Measurements from ENCODE around the gene BORCS6.

DNA sequence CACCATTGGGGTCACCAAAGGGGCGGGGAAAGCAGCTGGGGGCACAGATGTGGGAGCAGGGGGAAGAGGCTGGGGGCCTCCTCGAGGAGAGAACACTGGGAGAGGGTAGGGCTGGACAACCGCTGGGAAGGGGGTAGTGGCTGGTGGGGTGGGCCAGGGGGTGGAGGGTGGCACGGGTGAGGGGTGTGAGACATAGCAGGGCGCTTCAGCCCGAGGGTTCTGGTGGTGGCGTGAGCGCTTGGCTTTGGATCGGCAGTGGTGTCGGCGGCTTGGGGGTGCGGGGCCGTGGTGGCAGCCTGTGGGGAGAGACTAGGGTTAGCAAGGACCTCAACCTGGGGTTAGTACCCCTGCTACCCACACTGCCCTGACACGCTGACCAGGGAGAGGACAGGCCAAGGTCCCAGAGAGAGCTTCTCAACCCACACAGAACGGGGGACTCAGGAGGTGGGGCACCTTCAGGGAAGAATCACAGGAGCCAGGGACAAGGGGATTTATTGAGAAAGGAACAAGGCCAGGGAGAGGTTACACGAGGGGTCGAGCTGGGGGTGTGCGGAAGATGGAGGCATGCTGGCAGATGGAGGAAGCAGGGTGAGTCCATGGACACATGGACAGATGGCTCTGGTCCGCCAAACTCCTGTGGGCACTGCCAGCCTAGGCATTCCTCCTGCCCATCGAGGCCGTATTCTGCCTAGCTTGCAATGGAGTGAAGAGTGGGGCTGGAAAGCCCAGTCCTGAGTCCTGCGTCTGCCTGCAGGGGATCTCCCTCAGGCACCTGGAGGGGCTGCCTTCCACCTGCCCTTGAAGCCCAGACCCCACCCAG is 46.2 kb downstream of the BORCS6 start:
- TF ChIP-seq, protein P1, sequence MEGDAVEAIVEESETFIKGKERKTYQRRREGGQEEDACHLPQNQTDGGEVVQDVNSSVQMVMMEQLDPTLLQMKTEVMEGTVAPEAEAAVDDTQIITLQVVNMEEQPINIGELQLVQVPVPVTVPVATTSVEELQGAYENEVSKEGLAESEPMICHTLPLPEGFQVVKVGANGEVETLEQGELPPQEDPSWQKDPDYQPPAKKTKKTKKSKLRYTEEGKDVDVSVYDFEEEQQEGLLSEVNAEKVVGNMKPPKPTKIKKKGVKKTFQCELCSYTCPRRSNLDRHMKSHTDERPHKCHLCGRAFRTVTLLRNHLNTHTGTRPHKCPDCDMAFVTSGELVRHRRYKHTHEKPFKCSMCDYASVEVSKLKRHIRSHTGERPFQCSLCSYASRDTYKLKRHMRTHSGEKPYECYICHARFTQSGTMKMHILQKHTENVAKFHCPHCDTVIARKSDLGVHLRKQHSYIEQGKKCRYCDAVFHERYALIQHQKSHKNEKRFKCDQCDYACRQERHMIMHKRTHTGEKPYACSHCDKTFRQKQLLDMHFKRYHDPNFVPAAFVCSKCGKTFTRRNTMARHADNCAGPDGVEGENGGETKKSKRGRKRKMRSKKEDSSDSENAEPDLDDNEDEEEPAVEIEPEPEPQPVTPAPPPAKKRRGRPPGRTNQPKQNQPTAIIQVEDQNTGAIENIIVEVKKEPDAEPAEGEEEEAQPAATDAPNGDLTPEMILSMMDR (IDR thresholded peaks at IDR 0.05): no peak
- no peak for TF ChIP-seq POLR2A (IDR thresholded peaks at IDR 0.05)

All from esophagus squamous epithelium (tissue), 4 donors.